ENCODE measurements around the gene ARFGEF3.

Gene ARFGEF3

DNA sequence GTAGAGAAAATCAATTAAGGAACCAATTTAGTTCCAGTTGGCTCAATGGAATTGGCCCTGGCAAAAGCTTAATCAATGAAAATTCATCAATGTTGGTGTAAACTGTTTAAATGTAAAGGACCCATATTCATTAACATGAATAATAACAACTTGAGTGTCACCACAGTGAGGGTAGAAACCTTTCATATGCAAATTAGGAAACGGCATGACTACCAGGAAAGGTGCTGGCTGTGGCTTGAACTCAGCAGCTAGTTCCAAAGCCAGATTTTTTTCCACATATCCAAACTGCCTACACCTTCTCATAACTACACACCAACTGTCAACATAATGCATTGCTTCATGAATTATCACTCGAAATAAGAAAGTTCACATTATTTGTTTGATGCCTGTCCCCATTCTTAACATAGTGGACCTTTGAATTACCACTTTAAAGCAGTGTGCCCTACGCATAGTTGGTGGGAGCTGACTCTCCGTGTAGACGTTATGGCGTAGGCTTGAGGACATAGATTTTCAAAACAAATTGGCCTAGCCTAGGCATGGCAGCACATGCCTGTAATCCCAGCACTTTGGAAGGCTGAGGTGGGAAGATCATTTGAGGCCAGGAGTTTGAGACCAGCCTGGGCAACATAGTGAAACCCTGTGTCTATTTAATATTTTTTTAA is 36.8 kb downstream of the ARFGEF3 start:
- no peak for DNase-seq
- TF ChIP-seq, protein P1, sequence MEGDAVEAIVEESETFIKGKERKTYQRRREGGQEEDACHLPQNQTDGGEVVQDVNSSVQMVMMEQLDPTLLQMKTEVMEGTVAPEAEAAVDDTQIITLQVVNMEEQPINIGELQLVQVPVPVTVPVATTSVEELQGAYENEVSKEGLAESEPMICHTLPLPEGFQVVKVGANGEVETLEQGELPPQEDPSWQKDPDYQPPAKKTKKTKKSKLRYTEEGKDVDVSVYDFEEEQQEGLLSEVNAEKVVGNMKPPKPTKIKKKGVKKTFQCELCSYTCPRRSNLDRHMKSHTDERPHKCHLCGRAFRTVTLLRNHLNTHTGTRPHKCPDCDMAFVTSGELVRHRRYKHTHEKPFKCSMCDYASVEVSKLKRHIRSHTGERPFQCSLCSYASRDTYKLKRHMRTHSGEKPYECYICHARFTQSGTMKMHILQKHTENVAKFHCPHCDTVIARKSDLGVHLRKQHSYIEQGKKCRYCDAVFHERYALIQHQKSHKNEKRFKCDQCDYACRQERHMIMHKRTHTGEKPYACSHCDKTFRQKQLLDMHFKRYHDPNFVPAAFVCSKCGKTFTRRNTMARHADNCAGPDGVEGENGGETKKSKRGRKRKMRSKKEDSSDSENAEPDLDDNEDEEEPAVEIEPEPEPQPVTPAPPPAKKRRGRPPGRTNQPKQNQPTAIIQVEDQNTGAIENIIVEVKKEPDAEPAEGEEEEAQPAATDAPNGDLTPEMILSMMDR (IDR thresholded peaks at IDR 0.05; ENCODE audit: low read depth, low read length), result no peak
- no peak overlapping the region for H3K27ac ChIP-seq
- H3K27me3 ChIP-seq (ENCODE audit: insufficient read depth, low read depth, severe bottlenecking), result no peaks in the 10 kb centered on the region
- no peak overlapping the region for H3K4me3 ChIP-seq (ENCODE audit: low read depth, low read length)
- no peaks in the 10 kb centered on the region for H3K36me3 ChIP-seq
- no peaks in the 10 kb centered on the region for H3K9me3 ChIP-seq (ENCODE audit: severe bottlenecking)

DNA sequence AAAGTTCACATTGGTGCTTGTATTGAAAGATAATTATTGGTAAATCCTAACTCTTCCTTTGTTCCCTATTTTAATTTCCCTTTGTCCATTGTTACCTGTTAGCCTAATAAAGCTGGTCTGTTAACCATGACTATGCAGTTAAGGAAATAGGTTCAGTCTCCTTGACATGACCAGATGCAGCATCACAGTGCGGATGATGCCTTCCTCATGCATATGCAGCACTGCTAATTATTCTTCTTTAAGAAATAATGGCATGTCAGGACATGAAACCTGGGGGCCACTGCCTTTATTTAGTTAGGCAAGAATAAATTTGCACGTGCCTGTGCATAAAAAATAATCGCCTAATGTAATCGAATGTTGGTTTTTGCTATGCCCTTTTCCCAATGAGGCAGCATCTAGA is 40.1 kb downstream of the ARFGEF3 start:
- no peaks in the 10 kb centered on the region for H3K36me3 ChIP-seq
- TF ChIP-seq, protein P1 (IDR thresholded peaks at IDR 0.05; ENCODE audit: low read depth, low read length), result no peak

DNA sequence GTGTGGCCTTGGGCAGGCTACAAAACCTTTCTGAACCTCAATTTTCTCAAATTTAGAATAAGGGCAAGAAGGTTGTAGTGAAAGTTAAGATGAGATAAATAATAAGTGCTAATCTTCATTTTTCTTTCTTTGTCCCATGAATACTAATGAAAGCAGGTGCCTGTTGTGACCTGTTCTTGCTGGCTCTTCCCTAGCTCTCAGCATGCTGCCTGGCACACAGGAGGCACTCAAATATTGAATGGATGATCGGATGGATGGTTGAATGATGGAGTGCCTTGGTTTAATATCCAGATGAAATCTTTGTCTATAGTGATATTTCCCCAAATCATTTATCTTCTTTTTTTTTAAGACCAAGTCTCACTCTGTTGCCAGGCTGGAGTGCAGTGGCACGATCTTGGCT is 41.6 kb downstream of the ARFGEF3 start:
- TF ChIP-seq, protein P1 (IDR thresholded peaks at IDR 0.05; ENCODE audit: low read depth, low read length), result no peak
- DNase-seq, result no peak

More for the DNA sequence above, 40.1 kb downstream of the ARFGEF3 start:
- Histone ChIP-seq H3K4me3 (ENCODE audit: low read depth, low read length) (no peak overlapping the region), H3K9me3 (ENCODE audit: severe bottlenecking) (no peaks in the 10 kb centered on the region), H3K27me3 (ENCODE audit: insufficient read depth, low read depth, severe bottlenecking) (no peaks in the 10 kb centered on the region), H3K27ac (no peak overlapping the region)
- no peak for DNase-seq

DNA sequence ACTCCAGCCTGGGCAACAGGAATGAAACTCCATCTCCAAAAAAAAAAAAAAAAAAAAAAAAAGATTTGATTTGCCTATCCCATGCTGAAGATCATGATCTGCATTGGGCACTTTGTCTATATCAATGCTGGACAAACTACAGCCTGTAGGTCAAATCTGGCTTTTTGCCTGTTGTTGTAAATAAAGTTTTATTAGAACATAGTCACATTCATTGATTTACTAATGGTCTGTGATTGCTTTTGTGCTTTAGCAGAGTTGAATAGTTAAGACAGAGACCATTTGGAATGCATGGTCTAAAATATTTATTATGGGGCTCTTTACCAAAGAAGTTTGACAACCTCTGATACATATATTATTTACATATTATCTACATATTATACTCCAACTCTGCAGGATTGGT is 42.6 kb downstream of the ARFGEF3 start:
- Histone ChIP-seq H3K27me3 (ENCODE audit: insufficient read depth, low read depth, severe bottlenecking) (no peaks in the 10 kb centered on the region), H3K9me3 (ENCODE audit: severe bottlenecking) (no peaks in the 10 kb centered on the region), H3K36me3 (no peaks in the 10 kb centered on the region), H3K27ac (no peak overlapping the region), H3K4me3 (ENCODE audit: low read depth, low read length) (no peak overlapping the region)
- DNase-seq, result no peak
- TF ChIP-seq, protein P1 (IDR thresholded peaks at IDR 0.05; ENCODE audit: low read depth, low read length), result no peak

More for the DNA sequence above, 41.6 kb downstream of the ARFGEF3 start:
- Histone ChIP-seq H3K9me3 (ENCODE audit: severe bottlenecking) (no peaks in the 10 kb centered on the region), H3K4me3 (ENCODE audit: low read depth, low read length) (no peak overlapping the region), H3K27me3 (ENCODE audit: insufficient read depth, low read depth, severe bottlenecking) (no peaks in the 10 kb centered on the region), H3K27ac (no peak overlapping the region), H3K36me3 (no peaks in the 10 kb centered on the region)

DNA sequence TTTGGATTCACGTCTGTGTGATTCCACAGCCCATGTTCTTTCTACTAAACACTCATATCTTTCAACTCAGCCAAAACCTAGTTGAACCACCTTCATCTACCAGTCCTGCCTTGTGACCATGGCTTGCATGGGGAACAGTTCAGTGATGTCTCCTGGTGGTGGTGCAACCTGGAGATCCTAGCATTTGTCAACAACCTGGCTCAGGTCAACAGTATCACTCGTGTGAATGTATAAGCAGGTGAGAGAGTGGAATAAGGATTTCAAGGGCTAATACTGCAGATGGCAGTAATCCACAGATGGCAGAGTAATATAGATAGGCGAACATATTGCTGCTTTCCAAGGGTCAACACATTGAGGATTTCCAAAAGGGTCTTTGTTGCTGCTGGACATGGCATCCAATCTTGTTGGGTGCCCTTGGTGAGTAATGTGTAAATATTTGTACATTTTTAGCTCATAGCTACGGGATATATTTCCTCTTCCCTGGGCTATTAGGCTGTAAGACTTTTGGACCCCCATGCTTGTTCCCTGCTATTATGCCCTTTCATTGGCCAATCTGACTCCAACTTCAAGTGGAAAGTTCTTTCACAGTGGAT is 43.1 kb downstream of the ARFGEF3 start:
- H3K27me3 ChIP-seq (ENCODE audit: insufficient read depth, low read depth, severe bottlenecking), result no peaks in the 10 kb centered on the region
- TF ChIP-seq, protein P1 (IDR thresholded peaks at IDR 0.05; ENCODE audit: low read depth, low read length), result no peak
- no peak for DNase-seq
- H3K27ac ChIP-seq, result no peak overlapping the region
- H3K36me3 ChIP-seq, result no peaks in the 10 kb centered on the region
- no peaks in the 10 kb centered on the region for H3K9me3 ChIP-seq (ENCODE audit: severe bottlenecking)
- no peak overlapping the region for H3K4me3 ChIP-seq (ENCODE audit: low read depth, low read length)
